ENCODE results near the gene DHCR7.

DHCR7 gene

GRCh38 chr11:71477641-71478527 lies 29.7 kb upstream of the DHCR7 start:
- DNase-seq (ENCODE audit: low spot score) = no peak

- DNase-seq (ENCODE audit: low spot score) = no peak
These were observed 28.9 kb upstream of the DHCR7 start for GRCh38 chr11:71476926-71477640.

GRCh38 chr11:71476031-71476430 lies 27.8 kb upstream of the DHCR7 start:
- no peak for DNase-seq (ENCODE audit: low spot score)

- DNase-seq (ENCODE audit: low spot score) = no peak
These were observed 26.7 kb upstream of the DHCR7 start for GRCh38 chr11:71474771-71475483.

GRCh38 chr11:71474141-71474770 lies 26.1 kb upstream of the DHCR7 start:
- no peak for DNase-seq (ENCODE audit: low spot score)

- no peak for DNase-seq (ENCODE audit: low spot score)
These were observed 25.5 kb upstream of the DHCR7 start for GRCh38 chr11:71473793-71474080.

- no peak for DNase-seq (ENCODE audit: low spot score)
These were observed 25.0 kb upstream of the DHCR7 start for GRCh38 chr11:71472941-71473792.

GRCh38 chr11:71472357-71472885 lies 24.2 kb upstream of the DHCR7 start:
- DNase-seq (ENCODE audit: low spot score) = no peak

GRCh38 chr11:71470946-71471345 lies 22.8 kb upstream of the DHCR7 start:
- no peak for DNase-seq (ENCODE audit: low spot score)

GRCh38 chr11:71467164-71467563 lies 19.0 kb upstream of the DHCR7 start:
- DNase-seq (ENCODE audit: low spot score) = no peak

- DNase-seq (ENCODE audit: low spot score) = no peak
These were observed 18.2 kb upstream of the DHCR7 start for GRCh38 chr11:71466358-71466757.

- DNase-seq (ENCODE audit: low spot score) = peak; percentile 62
These were observed 16.9 kb upstream of the DHCR7 start for GRCh38 chr11:71465054-71465453.

GRCh38 chr11:71463331-71464211 lies 15.4 kb upstream of the DHCR7 start:
- no peak for DNase-seq (ENCODE audit: low spot score)

GRCh38 chr11:71462726-71463125 lies 14.5 kb upstream of the DHCR7 start:
- DNase-seq (ENCODE audit: low spot score) = no peak

GRCh38 chr11:71461696-71462095 lies 13.5 kb upstream of the DHCR7 start:
- no peak for DNase-seq (ENCODE audit: low spot score)

GRCh38 chr11:71459767-71460320 lies 11.7 kb upstream of the DHCR7 start:
- no peak for DNase-seq (ENCODE audit: low spot score)

GRCh38 chr11:71459076-71459766 lies 11.0 kb upstream of the DHCR7 start:
- no peak for DNase-seq (ENCODE audit: low spot score)

GRCh38 chr11:71458146-71459070 lies 10.2 kb upstream of the DHCR7 start:
- DNase-seq (ENCODE audit: low spot score) = no peak
